HCT116 (cell line): ENCODE data around the gene GDF2. TPM values are rescaled to one million over a fixed set of nuclear protein-coding genes. Genes with fewer than 3 reads are reported as not detected.

Source experiments
- ATAC-seq: fragments of 200-7000 bp; cut with Tn5 transposase; 2 replicates; pipeline ENCODE4 v1.9.1; 2020; ENCODE audit warnings: mild to moderate bottlenecking, moderate library complexity
- BruUV-seq: library from RNA; stranded (reverse); fragments of 400-500 nt; replicated peaks from 2 replicates; lab custom pipeline; 2021; lab: Mats Ljungman, UMichigan
- CTCF ChIA-PET: fragments of 300-600 bp; sonication (Branson Sonifier 250); formaldehyde crosslinking; loops from one replicate; lab custom pipeline; 2021; ENCODE audit warnings: antibody characterized with exemption; lab: Charles Lee
- POLR2A ChIA-PET: fragments of 300-600, 350-600 bp; sonication (Branson Sonifier 250); formaldehyde crosslinking; loops from one replicate; lab custom pipeline; 2021; ENCODE audit warnings: antibody characterized with exemption; lab: Charles Lee
- RAD21 ChIA-PET, 2 experiments: fragments of 300-600 bp; sonication (Branson Sonifier 250); formaldehyde crosslinking; loops; one replicate each; lab custom pipeline; 2023; ENCODE audit warnings: low total read pairs in 2 of 2; ENCODE audit not compliant: uncharacterized antibody in 2 of 2, unreplicated experiment in 2 of 2, low non-redundant PET in 1 of 2; lab: Charles Lee
- DNase-seq: peaks from one replicate; pipeline ENCODE4 v3.0.0-alpha.2; 2010; ENCODE audit warnings: low read depth, low spot score
- H2AFZ ChIP-seq: fragments of 200-600 bp; shearing (Covaris generic), sonication (generic); 2 replicates; pipeline ENCODE4 v1.6.1; 2017; ENCODE audit warnings: low read depth, mixed run types, mixed read lengths, antibody characterized with exemption, low read length; ENCODE audit not compliant: poor library complexity, severe bottlenecking
- H3K27ac ChIP-seq: 2 replicates; pipeline ENCODE4 v1.5.1; 2012; ENCODE audit warnings: low read depth, low read length
- H3K27me3 ChIP-seq: fragments of 200-600 bp; sonication (generic); 2 replicates; pipeline ENCODE4 v1.6.1; 2016; ENCODE audit warnings: mixed run types, low read length, mixed read lengths; ENCODE audit not compliant: insufficient read depth
- H3K36me3 ChIP-seq, 2 experiments: fragments of 200-500 bp in 1 of 2; fragments of 200-600 bp in 1 of 2; sonication (Bioruptor generic) in 1 of 2; sonication (generic) in 1 of 2; 2 replicates each; pipeline versions ENCODE4 v1.5.1 to v1.6.1; 2014 to 2016; ENCODE audit warnings: low read length in 2 of 2, inconsistent platforms in 1 of 2, mixed read lengths in 1 of 2, mixed run types in 1 of 2; ENCODE audit not compliant: insufficient read depth in 2 of 2, control insufficient read depth in 1 of 2
- H3K4me1 ChIP-seq, 2 experiments: fragments of 200-600 bp in 1 of 2; sonication (generic) in 1 of 2; 2 replicates each; pipeline versions ENCODE4 v1.5.1 to v1.6.1; 2012 to 2017; ENCODE audit warnings: low read length in 2 of 2, inconsistent platforms in 1 of 2, mild to moderate bottlenecking in 1 of 2, mixed read lengths in 1 of 2, mixed run types in 1 of 2, moderate library complexity in 1 of 2; ENCODE audit not compliant: insufficient read depth in 2 of 2, control insufficient read depth in 1 of 2
- H3K4me2 ChIP-seq: fragments of 200-600 bp; sonication (generic); 2 replicates; pipeline ENCODE4 v1.6.1; 2017; ENCODE audit warnings: mixed run types, low read length, mixed read lengths
- H3K4me3 ChIP-seq, 2 experiments: fragments of 200-600 bp in 1 of 2; sonication (generic) in 1 of 2; replicated peaks in 1 of 2; 2 replicates each; pipeline ENCODE4 v1.5.1; 2011 to 2016; ENCODE audit warnings: low read length in 2 of 2, control low read depth in 1 of 2, low read depth in 1 of 2, mild to moderate bottlenecking in 1 of 2, mixed read lengths in 1 of 2, mixed run types in 1 of 2
- H3K79me2 ChIP-seq: fragments of 200-600 bp; sonication (generic); 2 replicates; pipeline ENCODE4 v1.6.1; 2017; ENCODE audit warnings: mild to moderate bottlenecking, mixed run types, low read length, moderate library complexity, mixed read lengths; ENCODE audit not compliant: insufficient read depth
- H3K9ac ChIP-seq: fragments of 200-600 bp; sonication (generic); 2 replicates; pipeline ENCODE4 v1.6.1; 2016; ENCODE audit warnings: low read length, mixed read lengths
- H3K9me2 ChIP-seq: fragments of 200-600 bp; sonication (generic), shearing (Covaris generic); 2 replicates; pipeline ENCODE4 v1.6.1; 2017; ENCODE audit warnings: mixed run types, mild to moderate bottlenecking, moderate library complexity; ENCODE audit not compliant: insufficient read depth
- H3K9me3 ChIP-seq, 2 experiments: fragments of 200-500 bp in 1 of 2; fragments of 200-600 bp in 1 of 2; sonication (Bioruptor generic) in 1 of 2; sonication (generic) in 1 of 2; 2 replicates each; pipeline ENCODE4 v1.6.1; 2014 to 2017; ENCODE audit warnings: low read length in 2 of 2, mixed read lengths in 2 of 2, inconsistent platforms in 1 of 2, low read depth in 1 of 2, mild to moderate bottlenecking in 1 of 2, mixed run types in 1 of 2, moderate library complexity in 1 of 2; ENCODE audit not compliant: control insufficient read depth in 1 of 2, insufficient read depth in 1 of 2
- H4K20me1 ChIP-seq: fragments of 200-600 bp; sonication (generic), shearing (Covaris generic); 2 replicates; pipeline ENCODE4 v1.6.1; 2017; ENCODE audit warnings: mixed run types, mild to moderate bottlenecking, moderate library complexity; ENCODE audit not compliant: insufficient read depth
- CBX3 ChIP-seq: IDR thresholded peaks from 2 replicates; pipeline ENCODE4 v1.6.1; 2012; ENCODE audit warnings: low read depth
- CEBPB ChIP-seq: IDR thresholded peaks from 2 replicates; pipeline ENCODE4 v1.6.1; 2012; ENCODE audit warnings: low read depth
- EGR1 ChIP-seq: IDR thresholded peaks from 2 replicates; pipeline ENCODE4 v1.6.1; 2012; ENCODE audit warnings: low read depth
- ELF1 ChIP-seq: IDR thresholded peaks from 2 replicates; pipeline ENCODE4 v1.6.1; 2012; ENCODE audit warnings: low read depth, borderline replicate concordance
- EZH2phosphoT487 ChIP-seq: fragments of 200-600 bp; IDR thresholded peaks from 2 replicates; pipeline ENCODE4 v1.6.1; 2018; ENCODE audit warnings: antibody characterized with exemption, borderline replicate concordance
- FOSL1 ChIP-seq: IDR thresholded peaks from 2 replicates; pipeline ENCODE4 v1.6.1; 2012; ENCODE audit warnings: low read depth
- JUND ChIP-seq: IDR thresholded peaks from 2 replicates; pipeline ENCODE4 v1.6.1; 2012
- MAX ChIP-seq: IDR thresholded peaks from 2 replicates; pipeline ENCODE4 v1.6.1; 2012
- POLR2A ChIP-seq: IDR thresholded peaks from 2 replicates; pipeline ENCODE4 v1.7.0; 2011; ENCODE audit warnings: borderline replicate concordance; ENCODE audit not compliant: insufficient read depth, insufficient read length; ENCODE audit errors: extremely low read depth
- POLR2AphosphoS5 ChIP-seq: IDR thresholded peaks from 2 replicates; pipeline ENCODE4 v1.6.1; 2011; ENCODE audit warnings: mild to moderate bottlenecking, low read depth, low read length, moderate library complexity
- RAD21 ChIP-seq: IDR thresholded peaks from 2 replicates; pipeline ENCODE4 v1.6.1; 2012; ENCODE audit warnings: low read depth, mild to moderate bottlenecking
- REST ChIP-seq: IDR thresholded peaks from 2 replicates; pipeline ENCODE4 v1.6.1; 2012; ENCODE audit warnings: low read depth
- SIN3A ChIP-seq: IDR thresholded peaks from 2 replicates; pipeline ENCODE4 v1.6.1; 2012; ENCODE audit warnings: low read depth
- SP1 ChIP-seq: IDR thresholded peaks from 2 replicates; pipeline ENCODE4 v1.6.1; 2012; ENCODE audit warnings: low read depth
- SRF ChIP-seq: IDR thresholded peaks from 2 replicates; pipeline ENCODE4 v1.6.1; 2012; ENCODE audit warnings: low read depth
- TCF7L2 ChIP-seq: IDR thresholded peaks from 2 replicates; pipeline ENCODE4 v1.7.0; 2011; ENCODE audit warnings: borderline replicate concordance, inconsistent platforms; ENCODE audit not compliant: insufficient read depth, insufficient read length; ENCODE audit errors: extremely low read depth
- YY1 ChIP-seq: IDR thresholded peaks from 2 replicates; pipeline ENCODE4 v1.6.1; 2011; ENCODE audit warnings: low read length, low read depth, moderate library complexity, mild to moderate bottlenecking; ENCODE audit not compliant: insufficient replicate concordance; ENCODE audit errors: extremely low read depth
- ZFX ChIP-seq: fragments of 450-650 bp; IDR thresholded peaks from 2 replicates; pipeline ENCODE4 v1.6.1; 2017
- intact Hi-C: fragments of 100-400 bp; cut with micrococcal nuclease; formaldehyde crosslinking; loops from 2 replicates; pipeline ENCODE4 v1.10.0; 2022
- total RNA-seq: library from RNA; stranded (reverse); gene quantifications from one replicate; pipeline ENCODE4 v1.2.1, GENCODE V29; 2021; ENCODE audit not compliant: unreplicated experiment
- TF ChIP-seq, protein P1 (sequence below): IDR thresholded peaks from 2 replicates; pipeline ENCODE4 v1.6.1; 2012

GDF2 gene
- total RNA-seq, 1 experiment from 2014 or later, result not detected

DNA sequence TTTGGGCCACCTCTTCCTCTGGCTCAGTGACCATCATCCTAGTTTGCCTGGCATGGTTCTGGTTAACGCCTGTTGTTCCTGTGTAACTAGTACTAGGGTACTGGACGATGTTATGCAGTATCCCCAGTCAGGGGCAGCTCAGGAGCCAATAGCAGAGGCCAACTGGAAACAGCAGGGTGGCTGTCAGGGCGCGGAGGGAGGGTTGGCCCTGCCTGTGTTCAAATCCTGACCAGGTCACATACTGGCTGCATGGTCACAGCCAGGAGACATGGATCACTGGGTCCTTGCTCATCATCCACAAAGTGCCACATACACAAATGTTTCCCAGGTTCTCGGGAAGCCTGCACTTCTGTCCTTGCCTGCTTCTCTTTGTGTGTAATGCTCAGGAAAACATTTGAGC, 13.7 kb downstream of the GDF2 start:
- Histone ChIP-seq H3K36me3 (no peaks in the 10 kb centered on the region), H3K27ac (no peak overlapping the region), H3K9me2 (no peaks in the 10 kb centered on the region), H3K4me2 (no peak overlapping the region), H3K4me3 (no peak overlapping the region), H4K20me1 (no peaks in the 10 kb centered on the region), H3K79me2 (no peaks in the 10 kb centered on the region), H3K9me3 (no peaks in the 10 kb centered on the region), H3K27me3 (0 out of 2 replicates have a peak, but pooled peaks cover 9% of the 10 kb centered on the region), H2AFZ (no peak overlapping the region), H3K4me1 (peaks cover 0 to 7% of the 10 kb centered on the region in 2 experiments; a peak in 1 of 4 replicates), H3K9ac (no peak overlapping the region)
- TF ChIP-seq JUND, result no peak
- no peak for TF ChIP-seq SRF
- ATAC-seq (no peak), DNase-seq (no peak)
- no TSS peak for BruUV-seq
- ChIA-PET RAD21 (no interaction called here), CTCF (no interaction called here), POLR2A (no interaction called here)
- intact Hi-C loops, result no loop called here

GRCh38 chr10:47336387-47337134, 14.3 kb downstream of the GDF2 start:
- ChIA-PET POLR2A (no interaction called here), RAD21 (no interaction called here), CTCF (no interaction called here)
- intact Hi-C loops, result no loop called here
- H3K9me3 ChIP-seq, result no peaks in the 10 kb centered on the region
- ATAC-seq, result no peak
- no peak overlapping the region for H3K4me3 ChIP-seq
- no peaks in the 10 kb centered on the region for H3K36me3 ChIP-seq
- H3K79me2 ChIP-seq, result no peaks in the 10 kb centered on the region
- H3K9me2 ChIP-seq, result no peaks in the 10 kb centered on the region
- no TSS peak for BruUV-seq
- 0 out of 2 replicates have a peak, but pooled peaks cover 9% of the 10 kb centered on the region for H3K27me3 ChIP-seq
- no peak overlapping the region for H3K9ac ChIP-seq
- no peak for DNase-seq
- H4K20me1 ChIP-seq, result no peaks in the 10 kb centered on the region
- no peak overlapping the region for H3K4me2 ChIP-seq
- H3K27ac ChIP-seq, result no peak overlapping the region
- no peak overlapping the region for H2AFZ ChIP-seq
- no peak for TF ChIP-seq SP1
- TF ChIP-seq YY1, result no peak
- TF ChIP-seq ELF1, result no peak
- no peak for TF ChIP-seq POLR2AphosphoS5
- TF ChIP-seq SRF, result no peak
- no peak for TF ChIP-seq EGR1
- no peak for TF ChIP-seq EZH2phosphoT487
- TF ChIP-seq POLR2A, result no peak
- TF ChIP-seq MAX, result no peak
- no peak for TF ChIP-seq TCF7L2
- no peak for TF ChIP-seq JUND
- TF ChIP-seq FOSL1, result no peak
- TF ChIP-seq RAD21, result no peak
- no peak for TF ChIP-seq CBX3
- no peak for TF ChIP-seq SIN3A
- TF ChIP-seq ZFX, result no peak
- TF ChIP-seq, protein P1, sequence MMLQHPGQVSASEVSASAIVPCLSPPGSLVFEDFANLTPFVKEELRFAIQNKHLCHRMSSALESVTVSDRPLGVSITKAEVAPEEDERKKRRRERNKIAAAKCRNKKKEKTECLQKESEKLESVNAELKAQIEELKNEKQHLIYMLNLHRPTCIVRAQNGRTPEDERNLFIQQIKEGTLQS, result no peak
- TF ChIP-seq CEBPB, result no peak
- no peak for TF ChIP-seq REST
- TF ChIP-seq, all 23 proteins: peak for 0
- H3K4me1 ChIP-seq, result peaks cover 0 to 7% of the 10 kb centered on the region in 2 experiments; a peak in 1 of 4 replicates
